Anterior cingulate cortex (tissue), 58 donors: ENCODE data around the gene THAP9.

Experiments used
- DNase-seq, 58 donors: peaks; one replicate each; lab custom pipeline; 2025; lab: John Stamatoyannopoulos, UW

THAP9 gene

DNA sequence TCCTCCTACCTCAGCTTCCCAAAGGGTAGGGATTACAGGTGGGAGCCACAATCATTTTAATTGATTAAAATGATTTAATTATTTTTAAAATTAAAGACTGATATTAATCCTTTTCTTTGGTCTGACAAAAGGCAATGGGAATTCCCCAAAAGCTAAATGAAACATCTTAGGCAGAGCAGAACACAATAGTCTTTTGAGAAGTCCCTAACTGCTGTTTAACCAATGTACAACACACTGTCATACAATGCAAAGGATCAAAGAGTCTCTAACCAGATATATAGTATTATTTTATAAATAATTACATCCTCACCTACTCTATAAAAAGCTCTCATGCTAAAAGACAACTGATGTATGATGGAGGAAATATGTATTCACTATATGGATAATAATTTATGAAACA, 47.0 kb downstream of the THAP9 start:
- no peak for DNase-seq

DNA sequence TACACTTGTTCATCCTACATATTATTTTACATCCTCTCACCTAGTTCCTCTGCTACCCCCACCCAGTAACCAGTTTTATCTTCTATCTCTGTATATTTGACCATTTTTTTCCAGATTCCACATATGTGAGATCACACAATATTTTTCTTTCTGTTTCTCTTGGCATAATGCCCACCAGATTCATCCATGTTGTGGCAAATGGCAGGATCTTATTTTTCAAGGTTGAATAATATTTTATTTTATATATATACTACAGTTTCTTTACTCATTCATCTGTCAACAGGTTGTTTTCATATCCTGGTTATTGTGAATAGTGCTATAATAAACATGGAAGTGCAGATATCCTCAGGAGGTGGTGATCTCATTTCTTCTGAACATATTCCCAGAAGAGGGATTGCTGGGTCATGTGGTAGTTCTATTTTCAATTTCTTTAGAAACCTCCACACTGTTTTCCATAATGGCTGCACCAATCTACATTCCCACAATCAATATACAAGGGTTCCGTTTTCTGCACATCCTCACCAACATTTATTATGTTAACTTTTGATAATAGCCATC, 48.2 kb downstream of the THAP9 start:
- no peak for DNase-seq

DNA sequence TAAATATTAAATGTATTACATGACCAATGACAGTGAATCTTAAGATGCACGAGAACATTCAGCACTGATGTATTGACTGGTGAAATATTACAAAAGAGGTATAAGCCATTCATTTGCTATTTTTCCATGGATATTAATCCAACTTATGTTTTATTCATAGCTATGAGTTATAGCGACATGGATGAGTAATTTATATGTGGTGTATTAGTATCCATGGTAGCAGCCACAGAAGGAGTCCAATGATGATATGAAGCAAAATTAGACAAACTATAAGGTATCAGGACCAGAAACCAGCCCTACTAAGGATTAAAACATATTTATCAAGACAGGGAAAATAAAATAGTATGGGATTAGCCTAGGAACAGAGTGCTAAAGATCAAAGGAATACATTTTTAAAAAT, 50.7 kb downstream of the THAP9 start:
- no peak for DNase-seq

DNA sequence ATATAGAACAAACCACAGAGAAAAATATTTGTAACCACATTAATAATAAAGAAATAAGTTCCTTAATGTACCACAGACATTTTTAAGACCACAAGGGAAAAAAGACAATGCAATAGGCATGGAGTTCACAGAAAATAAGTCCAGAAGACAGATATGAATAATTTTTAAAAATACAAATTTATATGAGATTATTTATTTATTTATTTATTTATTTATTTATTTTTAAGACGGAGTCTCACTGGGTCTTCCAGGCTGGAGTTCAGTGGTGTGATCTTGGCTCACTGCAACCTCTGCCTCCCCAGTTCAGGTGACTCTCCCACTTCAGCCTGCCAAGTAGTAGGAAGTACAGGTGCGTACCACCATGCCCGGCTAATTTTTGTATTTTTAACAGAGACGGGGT, 53.7 kb downstream of the THAP9 start:
- no peak for DNase-seq

DNA sequence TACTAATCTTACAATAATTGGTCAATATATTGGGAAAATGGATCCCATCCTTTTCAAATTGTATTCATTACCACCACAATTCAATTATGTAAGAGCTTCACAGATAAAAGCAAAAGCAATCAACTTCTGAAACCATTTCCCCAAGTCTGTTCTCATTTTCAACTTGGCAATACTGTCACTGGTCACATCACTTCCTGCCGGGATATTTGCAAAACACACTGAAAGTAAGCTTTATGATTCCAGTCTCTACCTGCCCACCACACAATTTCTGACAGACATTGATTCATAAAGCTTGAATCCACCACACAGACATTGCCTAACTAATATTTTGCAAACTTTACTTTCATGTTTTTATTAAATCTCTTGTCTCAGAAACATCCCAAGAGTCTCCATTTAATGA, 56.5 kb downstream of the THAP9 start:
- DNase-seq: no peak

DNA sequence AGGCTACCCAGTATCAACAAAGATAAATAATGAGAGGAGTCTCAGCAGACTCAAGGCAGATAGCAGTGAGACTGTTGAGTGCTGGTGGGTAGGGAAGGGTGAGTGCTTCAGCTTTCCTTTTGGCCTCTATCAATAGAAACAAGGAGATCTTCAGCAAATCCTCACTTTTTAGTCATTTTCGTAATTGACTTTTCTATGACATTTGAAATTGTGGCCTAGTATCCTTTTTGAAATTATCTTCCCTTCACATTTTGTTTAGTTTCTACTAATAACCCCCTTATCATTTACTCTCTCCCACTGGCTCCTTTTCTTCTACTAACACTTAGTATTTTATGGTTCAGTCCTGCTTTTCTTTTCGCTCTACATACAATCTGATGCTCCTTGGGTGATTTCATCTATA, 65.2 kb downstream of the THAP9 start:
- DNase-seq: no peak

DNA sequence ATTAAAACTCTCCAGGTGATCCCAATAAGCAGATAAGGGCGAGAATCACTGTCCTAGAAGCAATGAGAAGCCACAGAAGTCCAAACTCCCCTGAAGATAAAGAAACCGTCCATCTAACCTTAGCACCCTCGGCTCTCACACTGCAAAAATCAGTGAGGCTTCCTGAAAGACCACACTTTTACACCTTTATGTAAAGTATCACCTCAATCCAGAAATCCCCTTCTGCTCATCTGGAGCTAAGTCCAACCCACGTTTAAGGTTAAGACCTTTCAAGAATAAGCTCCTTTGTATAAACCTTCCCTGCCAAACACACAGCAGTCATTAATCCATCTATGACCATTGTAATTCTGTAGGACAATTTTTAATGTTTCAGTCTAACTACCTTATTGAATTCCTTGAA, 68.4 kb downstream of the THAP9 start:
- no peak for DNase-seq

DNA sequence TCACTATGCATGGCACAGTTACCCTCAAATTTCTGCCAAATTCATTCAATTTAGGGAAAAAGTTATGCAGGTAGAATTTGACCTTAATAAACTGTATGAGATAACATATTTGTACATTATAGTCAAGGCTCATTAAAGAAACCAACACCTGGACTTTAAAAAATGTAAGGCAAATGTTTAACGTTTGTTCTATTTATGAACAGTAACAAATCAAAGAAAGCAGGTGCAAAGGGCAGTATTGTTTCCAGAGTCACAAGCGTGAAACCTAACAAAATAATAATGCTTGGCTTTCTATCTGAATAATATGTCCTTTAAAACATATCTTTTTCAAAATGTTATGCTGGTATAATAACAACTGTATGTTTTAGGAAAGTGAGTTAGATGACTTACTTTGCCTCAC, 68.9 kb downstream of the THAP9 start:
- no peak for DNase-seq
